K562 (cell line): Measurements from ENCODE around the gene ERFL. TPM values are rescaled to one million over a fixed set of nuclear protein-coding genes. Genes with fewer than 3 reads are reported as not detected.

Source experiments
- ETV1 ChIP-seq: fragments of 450-650 bp; conservative IDR thresholded peaks from 2 replicates; pipeline ENCODE4 v1.6.1; 2016; ENCODE audit warnings: missing genetic modification characterization, control low read depth, low read depth, missing compliant biosample characterization
- FOXK1 ChIP-seq: sonication (generic); formaldehyde crosslinking; IDR thresholded peaks from 2 replicates; pipeline ENCODE4 v1.8.0; 2022; ENCODE audit warnings: missing genetic modification reagents, mild to moderate bottlenecking, borderline replicate concordance
- GABPB1 ChIP-seq: sonication (generic); formaldehyde crosslinking; IDR thresholded peaks from 2 replicates; pipeline ENCODE4 v1.8.0; 2022; ENCODE audit warnings: mild to moderate bottlenecking, missing genetic modification reagents
- MBD2 ChIP-seq: sonication (generic); IDR thresholded peaks from 2 replicates; pipeline ENCODE4 v1.6.1; 2016; ENCODE audit warnings: low read depth, borderline replicate concordance
- MYNN ChIP-seq, 2 experiments: sonication (generic); formaldehyde crosslinking in 1 of 2; IDR thresholded peaks; 2 replicates each; pipeline versions ENCODE4 v1.5.0 to v1.6.1; 2016 to 2020; ENCODE audit warnings: antibody characterized with exemption in 1 of 2, missing genetic modification reagents in 1 of 2
- NFXL1 ChIP-seq: fragments of 450-650 bp; formaldehyde crosslinking; IDR thresholded peaks from 2 replicates; pipeline ENCODE4 v1.4.0; 2021; ENCODE audit warnings: mild to moderate bottlenecking
- PML ChIP-seq: IDR thresholded peaks from 2 replicates; pipeline ENCODE4 v1.6.1; 2012; ENCODE audit warnings: low read length, inconsistent platforms
- PTBP1 ChIP-seq: fragments of 200-400 bp; formaldehyde crosslinking; IDR thresholded peaks from 2 replicates; pipeline ENCODE4 v1.6.1; 2017; ENCODE audit warnings: low read depth, low read length
- SREBF2 ChIP-seq: sonication (generic); formaldehyde crosslinking; IDR thresholded peaks from 2 replicates; pipeline ENCODE4 v1.4.0; 2020; ENCODE audit warnings: mild to moderate bottlenecking, missing genetic modification reagents
- TARDBP ChIP-seq: fragments of 450-650 bp; IDR thresholded peaks from 2 replicates; pipeline ENCODE4 v1.6.1; 2016
- TCF7L2 ChIP-seq: fragments of 150-350 bp; IDR thresholded peaks from 2 replicates; pipeline ENCODE4 v1.6.1; 2016; ENCODE audit warnings: low read depth, mild to moderate bottlenecking, low read length, moderate library complexity
- ZNF143 ChIP-seq: sonication (generic); formaldehyde crosslinking; IDR thresholded peaks from 2 replicates; pipeline ENCODE4 v1.9.0; 2022; ENCODE audit warnings: mild to moderate bottlenecking, missing genetic modification reagents
- ZNF699 ChIP-seq: fragments of 250-450 bp; sonication (Bioruptor Pico); IDR thresholded peaks from 2 replicates; pipeline ENCODE4 v1.8.0; 2021; ENCODE audit warnings: mild to moderate bottlenecking, moderate library complexity; ENCODE audit not compliant: insufficient replicate concordance
- polyA plus RNA-seq, 8 experiments: library from polyadenylated mRNA; depleted of rRNA in 4 of 8; stranded (reverse) in 5 of 8; unstranded in 3 of 8; fragments of >200 nt; fragmentation: Nextera tagmentation in 2 of 8; fragmentation: Illumina TruSeq in 1 of 8; extraction: Ambion mirVana in 2 of 8; extraction: Trizol in 1 of 8; gene quantifications; 2 replicates each; pipeline versions ENCODE4 v1.2.1 to v1.2.3, GENCODE V29; 2011 to 2014; ENCODE audit warnings: inconsistent platforms in 1 of 8, missing spikeins in 1 of 8
- total RNA-seq, 7 experiments: library from RNA; depleted of rRNA in 6 of 7; stranded (reverse); fragments of >200 nt in 6 of 7; fragmentation: Illumina TruSeq in 2 of 7; extraction: Trizol in 2 of 7; gene quantifications; 2 replicates each; pipeline versions ENCODE4 v1.2.1 to v1.2.3, GENCODE V29; 2011 to 2021; ENCODE audit warnings: low replicate concordance in 1 of 7
- TF ChIP-seq, protein P1 (sequence below): fragments of 250-450 bp; sonication (Bioruptor Pico); IDR thresholded peaks from 2 replicates; pipeline ENCODE4 v1.4.0; 2020; ENCODE audit warnings: mild to moderate bottlenecking
- TF ChIP-seq, protein P2 (sequence below): IDR thresholded peaks from 2 replicates; pipeline ENCODE4 v1.6.1; 2011; ENCODE audit not compliant: insufficient read length; ENCODE audit errors: extremely low read depth
- TF ChIP-seq, protein P3 (sequence below): fragments of 450-650 bp; IDR thresholded peaks from 2 replicates; pipeline ENCODE4 v1.6.1; 2017; ENCODE audit warnings: antibody characterized with exemption, mild to moderate bottlenecking
- TF ChIP-seq, protein P4 (sequence below): sonication (generic); formaldehyde crosslinking; IDR thresholded peaks from 2 replicates; pipeline ENCODE4 v1.8.1; 2023; ENCODE audit warnings: mild to moderate bottlenecking, missing genetic modification reagents

ERFL gene
- total and polyA plus RNA-seq, 9 of the 15 experiments (the other 6 are each of a cell fraction or from before 2014, with no cell fraction given), result 0.07 to 0.75 (median 0.32) TPM; not detected in 4

DNA sequence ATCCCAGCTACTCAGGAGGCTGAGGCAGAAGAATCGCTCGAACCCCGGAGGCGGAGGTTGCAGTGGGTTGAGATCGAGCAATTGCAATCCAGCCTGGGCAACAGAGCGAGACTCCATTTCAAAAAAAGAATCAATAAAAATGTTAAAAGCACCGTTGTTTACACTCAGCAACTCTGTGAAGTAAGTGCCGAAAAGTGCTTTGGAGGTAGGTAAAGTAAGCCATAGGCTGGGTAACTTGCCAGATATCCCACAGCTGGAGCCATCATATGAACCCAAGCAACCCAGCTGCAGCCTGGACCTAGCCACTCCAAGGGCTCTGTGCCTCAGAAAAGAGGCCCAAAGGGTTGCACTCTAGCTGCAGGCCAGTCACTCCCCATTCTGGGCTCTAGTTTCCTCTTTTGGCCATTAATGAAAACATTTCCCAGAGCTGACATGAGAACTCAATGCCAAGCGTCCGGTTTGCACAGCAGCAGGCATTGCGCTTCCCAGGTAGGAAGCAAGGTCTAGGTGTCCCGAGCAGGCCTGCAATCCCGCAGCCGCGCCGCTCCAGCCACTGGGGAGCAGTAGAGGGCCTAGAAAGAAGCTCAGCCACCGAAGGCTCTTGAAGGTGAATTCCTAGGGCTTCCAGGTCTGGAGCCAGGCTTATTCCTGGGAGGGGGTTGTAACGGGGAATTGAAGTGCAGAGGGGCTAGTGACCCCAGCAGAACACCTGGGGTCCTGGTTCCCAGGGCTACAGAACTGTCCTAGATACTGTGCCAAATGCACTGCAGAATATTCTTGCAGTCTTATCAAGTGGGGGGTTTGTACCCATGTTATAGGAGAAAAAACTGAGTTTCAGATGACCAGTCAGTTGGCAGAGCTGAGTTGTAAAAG, 55.2 kb downstream of the ERFL start (continued):
- TF ChIP-seq PTBP1 (0 out of 2 replicates have a peak, but pooled peaks have one; percentile 49), ZNF699 (CRISPR knock-in tag) (no peak), NFXL1 (CRISPR knock-in tag) (no peak), GABPB1 (CRISPR knock-in tag) (peak; percentile 35; the same call in 1 of the 2 replicates), FOXK1 (CRISPR knock-in tag) (no peak), TARDBP (no peak), PML (no peak), MYNN (IDR thresholded peaks at IDR 0.05) (peak; percentile 64; the same call in 1 of the 2 replicates), MYNN (CRISPR knock-in tag; IDR thresholded peaks at IDR 0.05) (no peak), MBD2 (no peak), ETV1 (tag) (no peak), SREBF2 (CRISPR knock-in tag) (no peak), TCF7L2 (no peak), ZNF143 (CRISPR knock-in tag) (no peak)
- TF ChIP-seq, protein P1, sequence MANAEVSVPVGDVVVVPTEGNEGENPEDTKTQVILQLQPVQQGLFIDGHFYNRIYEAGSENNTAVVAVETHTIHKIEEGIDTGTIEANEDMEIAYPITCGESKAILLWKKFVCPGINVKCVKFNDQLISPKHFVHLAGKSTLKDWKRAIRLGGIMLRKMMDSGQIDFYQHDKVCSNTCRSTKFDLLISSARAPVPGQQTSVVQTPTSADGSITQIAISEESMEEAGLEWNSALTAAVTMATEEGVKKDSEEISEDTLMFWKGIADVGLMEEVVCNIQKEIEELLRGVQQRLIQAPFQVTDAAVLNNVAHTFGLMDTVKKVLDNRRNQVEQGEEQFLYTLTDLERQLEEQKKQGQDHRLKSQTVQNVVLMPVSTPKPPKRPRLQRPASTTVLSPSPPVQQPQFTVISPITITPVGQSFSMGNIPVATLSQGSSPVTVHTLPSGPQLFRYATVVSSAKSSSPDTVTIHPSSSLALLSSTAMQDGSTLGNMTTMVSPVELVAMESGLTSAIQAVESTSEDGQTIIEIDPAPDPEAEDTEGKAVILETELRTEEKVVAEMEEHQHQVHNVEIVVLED, result no peak
- TF ChIP-seq, protein P2, sequence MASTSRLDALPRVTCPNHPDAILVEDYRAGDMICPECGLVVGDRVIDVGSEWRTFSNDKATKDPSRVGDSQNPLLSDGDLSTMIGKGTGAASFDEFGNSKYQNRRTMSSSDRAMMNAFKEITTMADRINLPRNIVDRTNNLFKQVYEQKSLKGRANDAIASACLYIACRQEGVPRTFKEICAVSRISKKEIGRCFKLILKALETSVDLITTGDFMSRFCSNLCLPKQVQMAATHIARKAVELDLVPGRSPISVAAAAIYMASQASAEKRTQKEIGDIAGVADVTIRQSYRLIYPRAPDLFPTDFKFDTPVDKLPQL, result no peak
- TF ChIP-seq, protein P3, sequence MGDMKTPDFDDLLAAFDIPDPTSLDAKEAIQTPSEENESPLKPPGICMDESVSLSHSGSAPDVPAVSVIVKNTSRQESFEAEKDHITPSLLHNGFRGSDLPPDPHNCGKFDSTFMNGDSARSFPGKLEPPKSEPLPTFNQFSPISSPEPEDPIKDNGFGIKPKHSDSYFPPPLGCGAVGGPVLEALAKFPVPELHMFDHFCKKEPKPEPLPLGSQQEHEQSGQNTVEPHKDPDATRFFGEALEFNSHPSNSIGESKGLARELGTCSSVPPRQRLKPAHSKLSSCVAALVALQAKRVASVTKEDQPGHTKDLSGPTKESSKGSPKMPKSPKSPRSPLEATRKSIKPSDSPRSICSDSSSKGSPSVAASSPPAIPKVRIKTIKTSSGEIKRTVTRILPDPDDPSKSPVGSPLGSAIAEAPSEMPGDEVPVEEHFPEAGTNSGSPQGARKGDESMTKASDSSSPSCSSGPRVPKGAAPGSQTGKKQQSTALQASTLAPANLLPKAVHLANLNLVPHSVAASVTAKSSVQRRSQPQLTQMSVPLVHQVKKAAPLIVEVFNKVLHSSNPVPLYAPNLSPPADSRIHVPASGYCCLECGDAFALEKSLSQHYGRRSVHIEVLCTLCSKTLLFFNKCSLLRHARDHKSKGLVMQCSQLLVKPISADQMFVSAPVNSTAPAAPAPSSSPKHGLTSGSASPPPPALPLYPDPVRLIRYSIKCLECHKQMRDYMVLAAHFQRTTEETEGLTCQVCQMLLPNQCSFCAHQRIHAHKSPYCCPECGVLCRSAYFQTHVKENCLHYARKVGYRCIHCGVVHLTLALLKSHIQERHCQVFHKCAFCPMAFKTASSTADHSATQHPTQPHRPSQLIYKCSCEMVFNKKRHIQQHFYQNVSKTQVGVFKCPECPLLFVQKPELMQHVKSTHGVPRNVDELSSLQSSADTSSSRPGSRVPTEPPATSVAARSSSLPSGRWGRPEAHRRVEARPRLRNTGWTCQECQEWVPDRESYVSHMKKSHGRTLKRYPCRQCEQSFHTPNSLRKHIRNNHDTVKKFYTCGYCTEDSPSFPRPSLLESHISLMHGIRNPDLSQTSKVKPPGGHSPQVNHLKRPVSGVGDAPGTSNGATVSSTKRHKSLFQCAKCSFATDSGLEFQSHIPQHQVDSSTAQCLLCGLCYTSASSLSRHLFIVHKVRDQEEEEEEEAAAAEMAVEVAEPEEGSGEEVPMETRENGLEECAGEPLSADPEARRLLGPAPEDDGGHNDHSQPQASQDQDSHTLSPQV, result no peak
- TF ChIP-seq, protein P4, sequence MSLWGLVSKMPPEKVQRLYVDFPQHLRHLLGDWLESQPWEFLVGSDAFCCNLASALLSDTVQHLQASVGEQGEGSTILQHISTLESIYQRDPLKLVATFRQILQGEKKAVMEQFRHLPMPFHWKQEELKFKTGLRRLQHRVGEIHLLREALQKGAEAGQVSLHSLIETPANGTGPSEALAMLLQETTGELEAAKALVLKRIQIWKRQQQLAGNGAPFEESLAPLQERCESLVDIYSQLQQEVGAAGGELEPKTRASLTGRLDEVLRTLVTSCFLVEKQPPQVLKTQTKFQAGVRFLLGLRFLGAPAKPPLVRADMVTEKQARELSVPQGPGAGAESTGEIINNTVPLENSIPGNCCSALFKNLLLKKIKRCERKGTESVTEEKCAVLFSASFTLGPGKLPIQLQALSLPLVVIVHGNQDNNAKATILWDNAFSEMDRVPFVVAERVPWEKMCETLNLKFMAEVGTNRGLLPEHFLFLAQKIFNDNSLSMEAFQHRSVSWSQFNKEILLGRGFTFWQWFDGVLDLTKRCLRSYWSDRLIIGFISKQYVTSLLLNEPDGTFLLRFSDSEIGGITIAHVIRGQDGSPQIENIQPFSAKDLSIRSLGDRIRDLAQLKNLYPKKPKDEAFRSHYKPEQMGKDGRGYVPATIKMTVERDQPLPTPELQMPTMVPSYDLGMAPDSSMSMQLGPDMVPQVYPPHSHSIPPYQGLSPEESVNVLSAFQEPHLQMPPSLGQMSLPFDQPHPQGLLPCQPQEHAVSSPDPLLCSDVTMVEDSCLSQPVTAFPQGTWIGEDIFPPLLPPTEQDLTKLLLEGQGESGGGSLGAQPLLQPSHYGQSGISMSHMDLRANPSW (CRISPR knock-in tag), result no peak
